ENCODE results near the gene PRIMA1. TPM values are rescaled to one million over a fixed set of nuclear protein-coding genes. Genes with fewer than 3 reads are reported as not detected.

PRIMA1 gene
- polyA plus RNA-seq, 1 experiment, result not detected

GRCh38 chr14:93720076-93720815, 68.0 kb downstream of the PRIMA1 start:
- POLR2A ChIA-PET, result no interaction called here
- Histone ChIP-seq H3K27me3 (ENCODE audit: control insufficient read depth, insufficient read depth, low read length) (no peaks in the 10 kb centered on the region), H3K4me3 (ENCODE audit: low read depth, low read length) (no peak overlapping the region), H3K27ac (ENCODE audit: low read depth, low read length) (no peak overlapping the region), H3K9me3 (ENCODE audit: control insufficient read depth, insufficient read depth, low read length) (peaks cover 6% of the 10 kb centered on the region; the same call in 1 of the 2 replicates)
- TF ChIP-seq CTCF (IDR thresholded peaks at IDR 0.05; ENCODE audit: low read depth, low read length), result no peak
- no peak for DNase-seq (ENCODE audit: low read depth, low spot score)
- CTCF ChIA-PET, result no interaction called here

GRCh38 chr14:93719256-93719655, 69.0 kb downstream of the PRIMA1 start:
- no peak for TF ChIP-seq CTCF (IDR thresholded peaks at IDR 0.05; ENCODE audit: low read depth, low read length)
- peaks cover 2% of the 10 kb centered on the region; the same call in 1 of the 2 replicates for H3K9me3 ChIP-seq (ENCODE audit: control insufficient read depth, insufficient read depth, low read length)
- H3K27ac ChIP-seq (ENCODE audit: low read depth, low read length), result no peak overlapping the region
- ChIA-PET POLR2A (no interaction called here), CTCF (no interaction called here)
- DNase-seq (ENCODE audit: low read depth, low spot score), result no peak
- no peaks in the 10 kb centered on the region for H3K27me3 ChIP-seq (ENCODE audit: control insufficient read depth, insufficient read depth, low read length)
- no peak overlapping the region for H3K4me3 ChIP-seq (ENCODE audit: low read depth, low read length)

GRCh38 chr14:93717668-93718320, 70.5 kb downstream of the PRIMA1 start:
- H3K4me3 ChIP-seq (ENCODE audit: low read depth, low read length), result no peak overlapping the region
- no peak for TF ChIP-seq CTCF (IDR thresholded peaks at IDR 0.05; ENCODE audit: low read depth, low read length)
- H3K9me3 ChIP-seq (ENCODE audit: control insufficient read depth, insufficient read depth, low read length), result peaks cover 2% of the 10 kb centered on the region; the same call in 1 of the 2 replicates
- CTCF ChIA-PET, result no interaction called here
- no peaks in the 10 kb centered on the region for H3K27me3 ChIP-seq (ENCODE audit: control insufficient read depth, insufficient read depth, low read length)
- no peak overlapping the region for H3K27ac ChIP-seq (ENCODE audit: low read depth, low read length)
- POLR2A ChIA-PET, result no interaction called here
- DNase-seq (ENCODE audit: low read depth, low spot score), result no peak

- POLR2A ChIA-PET, result no interaction called here
- CTCF ChIA-PET, result no interaction called here
These were observed 71.3 kb downstream of the PRIMA1 start for GRCh38 chr14:93716746-93717667.

More at GRCh38 chr14:93716746-93717667, 71.3 kb downstream of the PRIMA1 start:
- no peak for DNase-seq (ENCODE audit: low read depth, low spot score)
- Histone ChIP-seq H3K4me3 (ENCODE audit: low read depth, low read length) (no peak overlapping the region), H3K9me3 (ENCODE audit: control insufficient read depth, insufficient read depth, low read length) (peaks cover 2% of the 10 kb centered on the region; the same call in 1 of the 2 replicates), H3K27me3 (ENCODE audit: control insufficient read depth, insufficient read depth, low read length) (no peaks in the 10 kb centered on the region), H3K27ac (ENCODE audit: low read depth, low read length) (no peak overlapping the region)
- no peak for TF ChIP-seq CTCF (IDR thresholded peaks at IDR 0.05; ENCODE audit: low read depth, low read length)

All from AG04450 (cell line).